GM23338 (cell line): ENCODE results near the gene NCKAP5.

Experiments used
- CREB1 ChIP-seq: fragments of 250-450 bp; sonication (Bioruptor Pico); IDR thresholded peaks from 2 replicates; pipeline ENCODE4 v1.5.0; 2020; ENCODE audit warnings: low read depth, mild to moderate bottlenecking, moderate library complexity
- EZH2 ChIP-seq: fragments of 200-600 bp; sonication (generic); IDR thresholded peaks from one replicate; pipeline ENCODE4 v1.8.0; 2017; ENCODE audit warnings: antibody characterized with exemption, mild to moderate bottlenecking, low read depth; ENCODE audit not compliant: unreplicated experiment
- EZH2phosphoT487 ChIP-seq: fragments of 200-600 bp; sonication (generic); IDR thresholded peaks from one replicate; pipeline ENCODE4 v1.8.1; 2018; ENCODE audit warnings: antibody characterized with exemption; ENCODE audit not compliant: unreplicated experiment
- JUNB ChIP-seq: IDR thresholded peaks from one replicate; pipeline ENCODE4 v1.6.1; 2016; ENCODE audit warnings: antibody characterized with exemption; ENCODE audit not compliant: unreplicated experiment
- NANOG ChIP-seq: IDR thresholded peaks from 2 replicates; pipeline ENCODE4 v1.6.1; 2016; ENCODE audit warnings: antibody characterized with exemption, borderline replicate concordance
- POLR2AphosphoS5 ChIP-seq: IDR thresholded peaks from 2 replicates; pipeline ENCODE4 v1.6.1; 2016; ENCODE audit warnings: antibody characterized with exemption, low read depth
- STAT1 ChIP-seq: IDR thresholded peaks from one replicate; pipeline ENCODE4 v1.6.1; 2016; ENCODE audit warnings: antibody characterized with exemption; ENCODE audit not compliant: unreplicated experiment
- ZNF114 ChIP-seq: fragments of 250-450 bp; sonication (Bioruptor Pico); IDR thresholded peaks from 2 replicates; pipeline ENCODE4 v1.5.0; 2020; ENCODE audit warnings: mild to moderate bottlenecking, moderate library complexity
- TF ChIP-seq, protein P1 (sequence below), 2 experiments: fragments of 200-600 bp in 1 of 2; sonication (generic) in 1 of 2; conservative IDR thresholded peaks; 2 replicates each; pipeline versions ENCODE4 v1.5.1 to v1.6.1; 2016 to 2017; ENCODE audit warnings: antibody characterized with exemption in 2 of 2, low read depth in 2 of 2, mild to moderate bottlenecking in 2 of 2, moderate library complexity in 1 of 2
- TF ChIP-seq, protein P2 (sequence below): IDR thresholded peaks from one replicate; pipeline ENCODE4 v1.6.1; 2018; ENCODE audit warnings: antibody characterized with exemption; ENCODE audit not compliant: unreplicated experiment
- TF ChIP-seq, protein P3 (sequence below): IDR thresholded peaks from 2 replicates; pipeline ENCODE4 v1.6.1; 2016; ENCODE audit warnings: antibody characterized with exemption

DNA sequence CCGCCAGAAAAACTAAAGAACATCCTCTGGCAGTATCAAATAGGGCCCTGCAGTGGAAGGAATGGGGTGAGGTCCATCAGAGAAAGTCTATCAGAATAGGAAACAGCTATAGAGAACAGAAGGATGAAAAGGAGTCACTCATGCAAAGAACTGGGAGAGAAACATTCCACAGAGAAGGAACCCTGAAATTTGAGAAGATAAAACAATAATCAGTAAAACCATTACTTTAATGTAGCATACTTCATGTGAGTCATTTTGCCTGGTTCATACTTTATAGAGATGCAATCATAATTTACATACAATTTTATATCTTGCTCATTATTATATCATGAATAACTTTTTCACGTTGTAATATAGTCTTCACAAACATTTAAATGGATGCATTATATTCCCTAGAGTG lies 402.2 kb downstream of the NCKAP5 start:
- TF ChIP-seq EZH2 (no peak), POLR2AphosphoS5 (no peak), EZH2phosphoT487 (no peak), CREB1 (no peak), JUNB (no peak), NANOG (no peak), ZNF114 (CRISPR knock-in tag) (no peak), STAT1 (no peak)
- TF ChIP-seq, protein P1, sequence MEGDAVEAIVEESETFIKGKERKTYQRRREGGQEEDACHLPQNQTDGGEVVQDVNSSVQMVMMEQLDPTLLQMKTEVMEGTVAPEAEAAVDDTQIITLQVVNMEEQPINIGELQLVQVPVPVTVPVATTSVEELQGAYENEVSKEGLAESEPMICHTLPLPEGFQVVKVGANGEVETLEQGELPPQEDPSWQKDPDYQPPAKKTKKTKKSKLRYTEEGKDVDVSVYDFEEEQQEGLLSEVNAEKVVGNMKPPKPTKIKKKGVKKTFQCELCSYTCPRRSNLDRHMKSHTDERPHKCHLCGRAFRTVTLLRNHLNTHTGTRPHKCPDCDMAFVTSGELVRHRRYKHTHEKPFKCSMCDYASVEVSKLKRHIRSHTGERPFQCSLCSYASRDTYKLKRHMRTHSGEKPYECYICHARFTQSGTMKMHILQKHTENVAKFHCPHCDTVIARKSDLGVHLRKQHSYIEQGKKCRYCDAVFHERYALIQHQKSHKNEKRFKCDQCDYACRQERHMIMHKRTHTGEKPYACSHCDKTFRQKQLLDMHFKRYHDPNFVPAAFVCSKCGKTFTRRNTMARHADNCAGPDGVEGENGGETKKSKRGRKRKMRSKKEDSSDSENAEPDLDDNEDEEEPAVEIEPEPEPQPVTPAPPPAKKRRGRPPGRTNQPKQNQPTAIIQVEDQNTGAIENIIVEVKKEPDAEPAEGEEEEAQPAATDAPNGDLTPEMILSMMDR (conservative IDR thresholded peaks at IDR 0.05; ENCODE audit: low read depth in 2 of 2): no peak
- TF ChIP-seq, protein P2, sequence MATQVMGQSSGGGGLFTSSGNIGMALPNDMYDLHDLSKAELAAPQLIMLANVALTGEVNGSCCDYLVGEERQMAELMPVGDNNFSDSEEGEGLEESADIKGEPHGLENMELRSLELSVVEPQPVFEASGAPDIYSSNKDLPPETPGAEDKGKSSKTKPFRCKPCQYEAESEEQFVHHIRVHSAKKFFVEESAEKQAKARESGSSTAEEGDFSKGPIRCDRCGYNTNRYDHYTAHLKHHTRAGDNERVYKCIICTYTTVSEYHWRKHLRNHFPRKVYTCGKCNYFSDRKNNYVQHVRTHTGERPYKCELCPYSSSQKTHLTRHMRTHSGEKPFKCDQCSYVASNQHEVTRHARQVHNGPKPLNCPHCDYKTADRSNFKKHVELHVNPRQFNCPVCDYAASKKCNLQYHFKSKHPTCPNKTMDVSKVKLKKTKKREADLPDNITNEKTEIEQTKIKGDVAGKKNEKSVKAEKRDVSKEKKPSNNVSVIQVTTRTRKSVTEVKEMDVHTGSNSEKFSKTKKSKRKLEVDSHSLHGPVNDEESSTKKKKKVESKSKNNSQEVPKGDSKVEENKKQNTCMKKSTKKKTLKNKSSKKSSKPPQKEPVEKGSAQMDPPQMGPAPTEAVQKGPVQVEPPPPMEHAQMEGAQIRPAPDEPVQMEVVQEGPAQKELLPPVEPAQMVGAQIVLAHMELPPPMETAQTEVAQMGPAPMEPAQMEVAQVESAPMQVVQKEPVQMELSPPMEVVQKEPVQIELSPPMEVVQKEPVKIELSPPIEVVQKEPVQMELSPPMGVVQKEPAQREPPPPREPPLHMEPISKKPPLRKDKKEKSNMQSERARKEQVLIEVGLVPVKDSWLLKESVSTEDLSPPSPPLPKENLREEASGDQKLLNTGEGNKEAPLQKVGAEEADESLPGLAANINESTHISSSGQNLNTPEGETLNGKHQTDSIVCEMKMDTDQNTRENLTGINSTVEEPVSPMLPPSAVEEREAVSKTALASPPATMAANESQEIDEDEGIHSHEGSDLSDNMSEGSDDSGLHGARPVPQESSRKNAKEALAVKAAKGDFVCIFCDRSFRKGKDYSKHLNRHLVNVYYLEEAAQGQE: no peak
- TF ChIP-seq, protein P3, sequence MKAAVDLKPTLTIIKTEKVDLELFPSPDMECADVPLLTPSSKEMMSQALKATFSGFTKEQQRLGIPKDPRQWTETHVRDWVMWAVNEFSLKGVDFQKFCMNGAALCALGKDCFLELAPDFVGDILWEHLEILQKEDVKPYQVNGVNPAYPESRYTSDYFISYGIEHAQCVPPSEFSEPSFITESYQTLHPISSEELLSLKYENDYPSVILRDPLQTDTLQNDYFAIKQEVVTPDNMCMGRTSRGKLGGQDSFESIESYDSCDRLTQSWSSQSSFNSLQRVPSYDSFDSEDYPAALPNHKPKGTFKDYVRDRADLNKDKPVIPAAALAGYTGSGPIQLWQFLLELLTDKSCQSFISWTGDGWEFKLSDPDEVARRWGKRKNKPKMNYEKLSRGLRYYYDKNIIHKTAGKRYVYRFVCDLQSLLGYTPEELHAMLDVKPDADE: no peak
